UCSD-AML1 (cell line): ENCODE results near the gene CACNB4.
"Not testable (repeated sequence)": the region's sequence is repeated elsewhere in the genome, so short reads cannot be mapped to it uniquely, and the experiment has no call there.

ENCODE experiments used
- DNase-seq: peaks from one replicate; lab custom pipeline; 2025; ENCODE audit not compliant: unreplicated experiment; lab: John Stamatoyannopoulos, UW

The CACNB4 gene

GRCh38 chr2:151946250-151946884 is 152.5 kb downstream of the CACNB4 start:
- DNase-seq = no peak

- DNase-seq = no peak
These were observed 153.2 kb downstream of the CACNB4 start for GRCh38 chr2:151945602-151946001.

GRCh38 chr2:151945186-151945585 is 153.7 kb downstream of the CACNB4 start:
- DNase-seq = no peak

GRCh38 chr2:151943461-151943860 is 155.4 kb downstream of the CACNB4 start:
- no peak for DNase-seq

- not testable (repeated sequence) for DNase-seq
These were observed 156.2 kb downstream of the CACNB4 start for GRCh38 chr2:151942540-151943205.

GRCh38 chr2:151937966-151938365 is 160.9 kb downstream of the CACNB4 start:
- no peak for DNase-seq

GRCh38 chr2:151936626-151937025 is 162.2 kb downstream of the CACNB4 start:
- no peak for DNase-seq

- no peak for DNase-seq
These were observed 165.5 kb downstream of the CACNB4 start for GRCh38 chr2:151933266-151933804.

GRCh38 chr2:151931756-151932155 is 167.1 kb downstream of the CACNB4 start:
- DNase-seq = no peak

GRCh38 chr2:151931030-151931611 is 167.7 kb downstream of the CACNB4 start:
- DNase-seq = no peak

- DNase-seq = no peak
These were observed 168.8 kb downstream of the CACNB4 start for GRCh38 chr2:151930042-151930441.

- DNase-seq = no peak
These were observed 170.5 kb downstream of the CACNB4 start for GRCh38 chr2:151928380-151928779.

- no peak for DNase-seq
These were observed 171.2 kb downstream of the CACNB4 start for GRCh38 chr2:151927501-151928221.

- DNase-seq = no peak
These were observed 175.8 kb downstream of the CACNB4 start for GRCh38 chr2:151922845-151923666.

- DNase-seq = no peak
These were observed 179.1 kb downstream of the CACNB4 start for GRCh38 chr2:151919786-151920185.

GRCh38 chr2:151918308-151918707 is 180.5 kb downstream of the CACNB4 start:
- DNase-seq = peak; percentile 13

- no peak for DNase-seq
These were observed 182.2 kb downstream of the CACNB4 start for GRCh38 chr2:151916632-151917031.

GRCh38 chr2:151915629-151916025 is 183.2 kb downstream of the CACNB4 start:
- not testable (repeated sequence) for DNase-seq

GRCh38 chr2:151914989-151915628 is 183.7 kb downstream of the CACNB4 start:
- no peak for DNase-seq

- no peak for DNase-seq
These were observed 190.5 kb downstream of the CACNB4 start for GRCh38 chr2:151908204-151908882.
